ENCODE measurements around the gene KRT27.

The KRT27 gene

DNA sequence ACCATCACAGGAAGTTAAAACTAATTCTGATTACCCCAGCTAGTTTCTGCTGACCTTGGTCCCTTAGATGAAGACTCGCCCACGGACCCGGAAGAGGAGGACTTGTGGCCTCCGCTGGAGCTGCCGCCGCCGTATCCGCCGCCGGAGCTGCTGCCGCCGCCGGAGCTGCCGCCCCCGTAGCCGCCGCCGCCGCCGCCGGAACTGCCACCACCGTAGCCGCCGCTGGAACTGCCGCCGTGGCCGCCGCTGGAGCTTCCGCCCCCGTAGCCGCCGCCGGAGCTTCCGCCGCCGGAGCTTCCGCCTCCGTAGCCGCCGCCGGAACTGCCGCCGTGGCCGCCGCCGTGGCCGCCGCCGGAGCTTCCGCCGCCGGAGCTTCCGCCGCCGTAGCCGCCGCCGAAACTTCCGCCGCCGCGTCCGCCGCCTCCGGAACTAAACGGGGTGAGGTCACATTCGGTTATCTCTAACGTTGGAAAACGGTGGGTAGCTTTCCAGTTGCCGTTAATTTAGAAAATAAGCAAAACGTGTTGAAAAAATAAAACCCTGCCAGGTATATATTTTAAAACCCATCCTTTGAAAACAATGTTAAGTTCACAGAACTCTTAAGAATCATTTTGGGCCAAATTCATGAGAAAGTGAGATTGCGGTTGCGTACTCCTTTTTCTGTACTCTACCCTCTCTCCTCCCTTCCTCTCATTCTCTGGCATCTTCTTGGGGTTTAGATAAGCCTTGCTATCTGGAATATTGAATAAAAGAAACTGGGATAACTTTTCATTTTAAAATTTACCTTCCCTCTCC lies 36.6 kb upstream of the KRT27 start:
- Histone ChIP-seq H3K23ac (ENCODE audit: low read length) (no peak overlapping the region), H3K79me2 (ENCODE audit: control insufficient read depth, insufficient read depth, low read length) (no peaks in the 10 kb centered on the region), H2BK15ac (replicated peaks; ENCODE audit: low read depth) (no peak overlapping the region), H3K36me3 (ENCODE audit: control insufficient read depth, insufficient read depth, low read length) (peaks cover 1% of the 10 kb centered on the region), H2BK5ac (ENCODE audit: low read length) (no peak overlapping the region), H3K56ac (ENCODE audit: low read length) (peak overlapping the region; percentile 83), H2BK120ac (ENCODE audit: low read depth, low read length) (no peak overlapping the region), H3K4me3 (ENCODE audit: low read length) (peak overlapping the region; percentile 82), H2AK5ac (ENCODE audit: low read length) (no peak overlapping the region), H3K4me2 (ENCODE audit: low read length) (peak overlapping the region; percentile 72), H3K79me1 (ENCODE audit: low read length) (no peaks in the 10 kb centered on the region), H3K4me1 (ENCODE audit: control insufficient read depth, low read depth, low read length) (no peaks in the 10 kb centered on the region), H3K9ac (ENCODE audit: low read length) (peak overlapping the region; percentile 78), H3K4ac (ENCODE audit: low read depth, low read length) (peak overlapping the region; percentile 94), H3K27ac (ENCODE audit: low read depth, low read length) (peak overlapping the region; percentile 95), H4K5ac (ENCODE audit: low read length) (peak overlapping the region; percentile 99), H3K27me3 (ENCODE audit: insufficient read depth, low read length, poor library complexity) (no peaks in the 10 kb centered on the region), H3K18ac (ENCODE audit: low read length) (peak overlapping the region; percentile 92), H4K8ac (ENCODE audit: low read depth, low read length) (peak overlapping the region; percentile 94)
- peak; percentile 83 for DNase-seq
- no CpG with 5 or more reads among the region's 73 CpGs for WGBS (ENCODE audit: extremely low coverage, insufficient coverage, low lambda C conversion rate)

DNA sequence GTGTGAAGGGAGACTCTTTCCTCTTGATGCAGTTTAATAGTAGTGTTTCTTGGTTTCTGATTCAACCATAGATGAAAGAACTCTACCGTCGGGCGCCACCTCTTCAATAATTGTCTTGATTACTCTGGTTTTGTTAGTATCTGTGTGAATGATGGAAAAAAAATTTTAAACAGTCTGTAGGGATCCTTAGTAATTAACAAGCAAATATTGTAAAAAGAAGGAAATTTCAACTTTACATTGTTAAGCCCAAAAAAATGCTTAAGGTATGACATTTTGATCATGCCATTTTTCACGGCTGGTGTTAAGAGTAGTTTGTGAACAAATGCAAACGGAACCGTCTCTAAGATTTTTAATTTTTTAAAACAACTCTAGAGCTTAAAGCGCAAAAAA lies 36.0 kb upstream of the KRT27 start:
- Histone ChIP-seq H3K27ac (ENCODE audit: low read depth, low read length) (no peak overlapping the region), H3K23ac (ENCODE audit: low read length) (no peak overlapping the region), H2BK5ac (ENCODE audit: low read length) (no peak overlapping the region), H3K56ac (ENCODE audit: low read length) (peak overlapping the region; percentile 68), H3K36me3 (ENCODE audit: control insufficient read depth, insufficient read depth, low read length) (peaks cover 1% of the 10 kb centered on the region), H3K9ac (ENCODE audit: low read length) (peak overlapping the region; percentile 67), H3K4me1 (ENCODE audit: control insufficient read depth, low read depth, low read length) (no peaks in the 10 kb centered on the region), H4K5ac (ENCODE audit: low read length) (no peak overlapping the region), H3K79me2 (ENCODE audit: control insufficient read depth, insufficient read depth, low read length) (no peaks in the 10 kb centered on the region), H2AK5ac (ENCODE audit: low read length) (no peak overlapping the region), H2BK120ac (ENCODE audit: low read depth, low read length) (no peak overlapping the region), H3K27me3 (ENCODE audit: insufficient read depth, low read length, poor library complexity) (no peaks in the 10 kb centered on the region), H3K4me2 (ENCODE audit: low read length) (peak overlapping the region; percentile 12), H3K18ac (ENCODE audit: low read length) (no peak overlapping the region), H4K8ac (ENCODE audit: low read depth, low read length) (no peak overlapping the region), H3K79me1 (ENCODE audit: low read length) (no peaks in the 10 kb centered on the region), H3K4me3 (ENCODE audit: low read length) (peak overlapping the region; percentile 65), H3K4ac (ENCODE audit: low read depth, low read length) (no peak overlapping the region), H2BK15ac (replicated peaks; ENCODE audit: low read depth) (no peak overlapping the region)
- WGBS (ENCODE audit: extremely low coverage, insufficient coverage, low lambda C conversion rate), result no CpG with 5 or more reads among the region's 7 CpGs
- no peak for DNase-seq

DNA sequence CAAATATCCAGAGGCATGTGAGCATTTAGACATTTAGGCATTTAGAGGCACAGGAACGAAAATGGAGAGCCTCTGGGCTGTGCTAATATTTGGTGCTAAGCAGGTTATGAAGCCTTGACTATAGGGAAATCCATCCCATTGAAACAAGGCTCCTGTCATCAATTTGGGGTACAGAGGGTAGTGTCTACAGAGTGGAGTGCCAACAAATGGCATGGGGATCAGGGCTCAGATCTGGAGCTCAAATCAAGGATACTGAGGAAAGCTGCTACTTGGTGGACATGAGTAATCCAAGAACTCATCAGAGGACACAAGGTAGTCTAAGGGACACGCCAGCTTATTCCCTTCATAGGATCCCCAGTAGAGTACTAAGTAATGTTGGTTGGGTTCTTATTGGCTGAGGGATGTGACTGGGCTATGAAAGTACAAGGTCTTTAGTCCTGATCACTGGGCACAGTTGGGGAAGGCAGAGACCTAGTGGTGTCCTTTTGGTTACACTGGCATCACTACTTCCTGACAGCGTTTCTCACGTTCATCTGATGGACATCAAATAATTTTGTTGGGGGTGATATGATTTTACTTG lies 34.8 kb upstream of the KRT27 start:
- H3K27me3 ChIP-seq (ENCODE audit: insufficient read depth, low read length, poor library complexity), result no peaks in the 10 kb centered on the region
- no peak overlapping the region for H4K5ac ChIP-seq (ENCODE audit: low read length)
- no peak overlapping the region for H3K4me2 ChIP-seq (ENCODE audit: low read length)
- H2BK5ac ChIP-seq (ENCODE audit: low read length), result no peak overlapping the region
- H3K79me1 ChIP-seq (ENCODE audit: low read length), result no peaks in the 10 kb centered on the region
- DNase-seq, result no peak
- no peak overlapping the region for H3K27ac ChIP-seq (ENCODE audit: low read depth, low read length)
- H3K9ac ChIP-seq (ENCODE audit: low read length), result no peak overlapping the region
- H3K4me3 ChIP-seq (ENCODE audit: low read length), result no peak overlapping the region
- no peaks in the 10 kb centered on the region for H3K79me2 ChIP-seq (ENCODE audit: control insufficient read depth, insufficient read depth, low read length)
- no peaks in the 10 kb centered on the region for H3K4me1 ChIP-seq (ENCODE audit: control insufficient read depth, low read depth, low read length)
- no peak overlapping the region for H2BK15ac ChIP-seq (replicated peaks; ENCODE audit: low read depth)
- H3K36me3 ChIP-seq (ENCODE audit: control insufficient read depth, insufficient read depth, low read length), result peaks cover 1% of the 10 kb centered on the region
- no peak overlapping the region for H3K23ac ChIP-seq (ENCODE audit: low read length)
- no peak overlapping the region for H3K56ac ChIP-seq (ENCODE audit: low read length)
- H3K18ac ChIP-seq (ENCODE audit: low read length), result no peak overlapping the region
- WGBS (ENCODE audit: extremely low coverage, insufficient coverage, low lambda C conversion rate), result no CpG with 5 or more reads among the region's 4 CpGs
- H4K8ac ChIP-seq (ENCODE audit: low read depth, low read length), result no peak overlapping the region
- no peak overlapping the region for H2AK5ac ChIP-seq (ENCODE audit: low read length)
- H2BK120ac ChIP-seq (ENCODE audit: low read depth, low read length), result no peak overlapping the region
- no peak overlapping the region for H3K4ac ChIP-seq (ENCODE audit: low read depth, low read length)

DNA sequence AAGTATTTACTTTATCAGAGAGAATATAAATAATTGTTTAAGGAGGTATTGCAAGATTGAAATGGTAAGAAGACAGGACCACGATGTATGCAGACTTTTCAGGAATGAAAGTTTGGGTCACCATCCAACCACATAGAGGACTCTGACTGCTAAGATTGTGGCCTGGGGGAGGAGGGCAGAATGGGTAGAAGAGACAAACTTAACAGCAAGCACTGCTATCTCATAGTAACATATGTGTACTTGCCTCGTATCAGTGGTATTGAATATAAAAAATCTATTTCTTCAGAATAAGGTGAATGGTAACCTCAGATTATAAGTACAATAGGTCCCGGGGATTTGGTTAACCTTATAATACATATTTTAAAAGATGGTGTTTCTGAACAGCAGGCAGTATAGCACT lies 34.2 kb upstream of the KRT27 start:
- no peak overlapping the region for H2BK5ac ChIP-seq (ENCODE audit: low read length)
- no peak overlapping the region for H3K56ac ChIP-seq (ENCODE audit: low read length)
- no peak overlapping the region for H2BK120ac ChIP-seq (ENCODE audit: low read depth, low read length)
- no peak overlapping the region for H2BK15ac ChIP-seq (replicated peaks; ENCODE audit: low read depth)
- H3K4ac ChIP-seq (ENCODE audit: low read depth, low read length), result no peak overlapping the region
- no peak overlapping the region for H4K8ac ChIP-seq (ENCODE audit: low read depth, low read length)
- no peak for DNase-seq
- H4K5ac ChIP-seq (ENCODE audit: low read length), result no peak overlapping the region
- H2AK5ac ChIP-seq (ENCODE audit: low read length), result no peak overlapping the region
- no peaks in the 10 kb centered on the region for H3K4me1 ChIP-seq (ENCODE audit: control insufficient read depth, low read depth, low read length)
- H3K27me3 ChIP-seq (ENCODE audit: insufficient read depth, low read length, poor library complexity), result no peaks in the 10 kb centered on the region
- no peaks in the 10 kb centered on the region for H3K79me2 ChIP-seq (ENCODE audit: control insufficient read depth, insufficient read depth, low read length)
- H3K4me2 ChIP-seq (ENCODE audit: low read length), result no peak overlapping the region
- no peaks in the 10 kb centered on the region for H3K79me1 ChIP-seq (ENCODE audit: low read length)
- H3K18ac ChIP-seq (ENCODE audit: low read length), result no peak overlapping the region
- no CpG with 5 or more reads among the region's 3 CpGs for WGBS (ENCODE audit: extremely low coverage, insufficient coverage, low lambda C conversion rate)
- no peak overlapping the region for H3K23ac ChIP-seq (ENCODE audit: low read length)
- H3K4me3 ChIP-seq (ENCODE audit: low read length), result no peak overlapping the region
- peaks cover 1% of the 10 kb centered on the region for H3K36me3 ChIP-seq (ENCODE audit: control insufficient read depth, insufficient read depth, low read length)
- no peak overlapping the region for H3K27ac ChIP-seq (ENCODE audit: low read depth, low read length)
- H3K9ac ChIP-seq (ENCODE audit: low read length), result no peak overlapping the region

DNA sequence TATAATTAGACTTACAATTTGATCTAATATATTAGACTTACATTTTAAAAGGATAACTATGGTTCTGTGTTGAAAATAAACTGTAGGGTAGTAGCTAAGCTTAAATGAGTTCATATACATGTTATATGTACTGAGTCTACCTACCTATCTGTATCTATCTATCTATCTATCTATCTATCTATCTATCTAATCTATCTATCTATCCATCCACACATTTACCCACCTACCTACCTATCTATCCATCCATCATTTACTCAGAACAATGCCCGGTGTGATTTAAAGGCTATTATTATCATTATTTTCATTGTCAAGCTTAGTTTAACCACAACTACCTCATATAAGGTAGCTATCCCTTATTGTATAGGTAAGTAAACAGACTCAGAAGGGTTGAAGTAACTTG lies 33.0 kb upstream of the KRT27 start:
- H3K23ac ChIP-seq (ENCODE audit: low read length), result no peak overlapping the region
- no peak overlapping the region for H4K8ac ChIP-seq (ENCODE audit: low read depth, low read length)
- H3K79me2 ChIP-seq (ENCODE audit: control insufficient read depth, insufficient read depth, low read length), result no peaks in the 10 kb centered on the region
- no peaks in the 10 kb centered on the region for H3K4me1 ChIP-seq (ENCODE audit: control insufficient read depth, low read depth, low read length)
- no peak overlapping the region for H2BK120ac ChIP-seq (ENCODE audit: low read depth, low read length)
- no peak overlapping the region for H3K56ac ChIP-seq (ENCODE audit: low read length)
- DNase-seq, result no peak
- H4K5ac ChIP-seq (ENCODE audit: low read length), result no peak overlapping the region
- no peak overlapping the region for H3K4ac ChIP-seq (ENCODE audit: low read depth, low read length)
- no CpG with 5 or more reads among the region's 1 CpG for WGBS (ENCODE audit: extremely low coverage, insufficient coverage, low lambda C conversion rate)
- no peak overlapping the region for H2AK5ac ChIP-seq (ENCODE audit: low read length)
- no peak overlapping the region for H2BK15ac ChIP-seq (replicated peaks; ENCODE audit: low read depth)
- H3K27ac ChIP-seq (ENCODE audit: low read depth, low read length), result no peak overlapping the region
- no peak overlapping the region for H3K18ac ChIP-seq (ENCODE audit: low read length)
- H3K36me3 ChIP-seq (ENCODE audit: control insufficient read depth, insufficient read depth, low read length), result peaks cover 1% of the 10 kb centered on the region
- H2BK5ac ChIP-seq (ENCODE audit: low read length), result no peak overlapping the region
- H3K9ac ChIP-seq (ENCODE audit: low read length), result no peak overlapping the region
- no peak overlapping the region for H3K4me2 ChIP-seq (ENCODE audit: low read length)
- H3K27me3 ChIP-seq (ENCODE audit: insufficient read depth, low read length, poor library complexity), result peaks cover 3% of the 10 kb centered on the region
- H3K4me3 ChIP-seq (ENCODE audit: low read length), result no peak overlapping the region
- no peaks in the 10 kb centered on the region for H3K79me1 ChIP-seq (ENCODE audit: low read length)
